OCI-LY3 (cell line): Measurements from ENCODE around the gene DDX24.

Experiments
- CTCF ChIP-seq: fragments of 200-600, 300-600 bp; sonication (generic); IDR thresholded peaks from 2 replicates; pipeline ENCODE4 v1.5.1; 2014; ENCODE audit warnings: antibody characterized with exemption, low read length, low read depth
- EZH2phosphoT487 ChIP-seq: fragments of 200-600 bp; shearing (Covaris generic); IDR thresholded peaks from 2 replicates; pipeline ENCODE4 v1.6.1; 2018; ENCODE audit warnings: antibody characterized with exemption, mixed run types, low read depth

GRCh38 chr14:94048691-94049624, 32.0 kb downstream of the DDX24 start:
- TF ChIP-seq CTCF: no peak
- TF ChIP-seq EZH2phosphoT487: no peak
